Psoas muscle (tissue), 8 donors: ENCODE results near the gene ZNRF2. TPM values are rescaled to one million over a fixed set of nuclear protein-coding genes. Genes with fewer than 3 reads are reported as not detected.
A peak's percentile ranks its signal among the peaks of the same experiment; 100 is the strongest.

ENCODE experiments used
- ATAC-seq, 4 donors: fragments of 200-7000 bp; cut with Tn5 transposase; one replicate each; pipeline ENCODE4 v1.9.1; 2020; ENCODE audit warnings: moderate library complexity in 3 of 4, mild to moderate bottlenecking in 2 of 4
- DNase-seq, 2 donors: peaks; one replicate each; pipeline ENCODE4 v3.0.0-alpha.2; 2020
- H3K27ac ChIP-seq: fragments of 200-600 bp; one replicate; pipeline ENCODE4 v1.8.0; 2022
- H3K27me3 ChIP-seq, 3 donors: fragments of 200-600 bp in 1 of 3; one replicate each; pipeline versions ENCODE4 v1.6.1 to v1.8.0; 2013 to 2022; ENCODE audit warnings: low read length in 2 of 3, mild to moderate bottlenecking in 2 of 3, moderate library complexity in 1 of 3; ENCODE audit not compliant: insufficient read depth in 3 of 3
- H3K36me3 ChIP-seq, 2 donors: fragments of 200-600 bp in 1 of 2; one replicate each; pipeline versions ENCODE4 v1.6.1 to v1.8.0; 2013 to 2022; ENCODE audit warnings: low read depth in 1 of 2, mild to moderate bottlenecking in 1 of 2, moderate library complexity in 1 of 2; ENCODE audit not compliant: insufficient read depth in 1 of 2
- H3K4me1 ChIP-seq: fragments of 200-600 bp; one replicate; pipeline ENCODE4 v1.8.0; 2022
- H3K4me3 ChIP-seq: fragments of 200-600 bp; one replicate; pipeline ENCODE4 v1.8.0; 2022; ENCODE audit warnings: mild to moderate bottlenecking
- H3K9me3 ChIP-seq: fragments of 200-600 bp; one replicate; pipeline ENCODE4 v1.8.0; 2022
- CTCF ChIP-seq: fragments of 200-600 bp; IDR thresholded peaks from one replicate; pipeline ENCODE4 v1.8.0; 2022; ENCODE audit warnings: antibody characterized with exemption
- WGBS, 3 donors: extraction: QIAGEN DNeasy Blood & Tissue Kit; methylation state at CpG; one replicate each; pipeline versions ENCODE4 v1.1.6 to v1.1.7; 2013; 5-methylcytosine and 5-hydroxymethylcytosine counted together
- intact Hi-C, 2 donors: fragments of 100-400 bp; cut with DNase I; formaldehyde crosslinking; loops; one replicate each; pipeline versions ENCODE4 v1.11.0 to v1.14.2; 2022
- polyA plus RNA-seq, 3 donors: library from polyadenylated mRNA; stranded (reverse); fragments of 200-250 nt; gene quantifications; one replicate each; pipeline ENCODE4 v1.2.3, GENCODE V29; 2013
- total RNA-seq, 4 donors: library from RNA; stranded (reverse); fragmentation: NEBNext Ultra II Directional in 2 of 4; extraction: Animal tissue kit (Norgen Biotek cat#: 25700) in 2 of 4; gene quantifications; one replicate each; pipeline versions ENCODE4 v1.2.1 to v1.2.4, GENCODE V29; 2021 to 2023
- donor health status: healthy with polysubstance abuse.
- donor health status: DM: no; HTN: no; CAD: no; lungs with moderate emphysema.
- donor health status: Bipolar disorder and iron deficiency.
- donor health status: healthy.
- donor health status: DM: yes; HTN: yes; CAD: no.
- donor health status: DM: no; HTN: no; CAD: no.
- donor health status: DM: no; HTN: no; CAD: no.
- donor health status: DM: yes; HTN: yes; CAD: no.

The ZNRF2 gene
- total and polyA plus RNA-seq, 7 donors = 3.9 to 21.5 (median 10.2) TPM

GRCh38 chr7:30310674-30311362 is 26.4 kb downstream of the ZNRF2 start:
- Histone ChIP-seq H3K27ac (no peak overlapping the region), H3K4me3 (no peak overlapping the region), H3K4me1 (peaks cover 58% of the 10 kb centered on the region), H3K27me3 (no peaks in the 10 kb centered on the region), H3K9me3 (no peaks in the 10 kb centered on the region), H3K36me3 (no peaks in the 10 kb centered on the region)
- DNase-seq (no peak), ATAC-seq (peak in 2 of 4 donors; percentile 30 to 51)
- 83 to 89% (median 85%) methylated on average over 9 of the region's 9 CpGs for WGBS, 3 donors
- no peak for TF ChIP-seq CTCF
- intact Hi-C loops = no loop called here

- DNase-seq (no peak), ATAC-seq (no peak)
- intact Hi-C loops = no loop called here
- TF ChIP-seq CTCF = no peak
- Histone ChIP-seq H3K9me3 (no peaks in the 10 kb centered on the region), H3K4me1 (peaks cover 54% of the 10 kb centered on the region), H3K36me3 (no peaks in the 10 kb centered on the region), H3K27ac (no peak overlapping the region), H3K4me3 (no peak overlapping the region), H3K27me3 (no peaks in the 10 kb centered on the region)
- WGBS, 3 donors = 56 to 68% (median 58%) methylated on average over 3 of the region's 3 CpGs
Observed at GRCh38 chr7:30312178-30312577, 27.8 kb downstream of the ZNRF2 start.

GRCh38 chr7:30313348-30313747 is 29.0 kb downstream of the ZNRF2 start:
- TF ChIP-seq CTCF = no peak
- H3K4me1 ChIP-seq = peaks cover 49% of the 10 kb centered on the region
- intact Hi-C loops = no loop called here
- no peaks in the 10 kb centered on the region for H3K9me3 ChIP-seq
- 51 to 64% (median 52%) methylated on average over 3 of the region's 3 CpGs for WGBS, 3 donors
- H3K27ac ChIP-seq = no peak overlapping the region
- ATAC-seq = no peak
- H3K27me3 ChIP-seq = no peaks in the 10 kb centered on the region
- no peak for DNase-seq
- H3K4me3 ChIP-seq = no peak overlapping the region
- no peaks in the 10 kb centered on the region for H3K36me3 ChIP-seq

- H3K4me3 ChIP-seq = no peak overlapping the region
- peaks cover 46% of the 10 kb centered on the region for H3K4me1 ChIP-seq
- no peaks in the 10 kb centered on the region for H3K36me3 ChIP-seq
- no peak overlapping the region for H3K27ac ChIP-seq
- 86 to 93% (median 87%) methylated on average over 5 of the region's 5 CpGs for WGBS, 3 donors
- no peak for TF ChIP-seq CTCF
- no peaks in the 10 kb centered on the region for H3K27me3 ChIP-seq
- no peaks in the 10 kb centered on the region for H3K9me3 ChIP-seq
- DNase-seq (no peak), ATAC-seq (no peak)
- intact Hi-C loops = no loop called here
Observed at GRCh38 chr7:30313793-30314192, 29.4 kb downstream of the ZNRF2 start.

GRCh38 chr7:30315589-30315988 is 31.2 kb downstream of the ZNRF2 start:
- no peaks in the 10 kb centered on the region for H3K36me3 ChIP-seq
- 75 to 96% (median 95%) methylated on average over 3 of the region's 3 CpGs for WGBS, 3 donors
- H3K27ac ChIP-seq = no peak overlapping the region
- intact Hi-C loops = no loop called here
- no peaks in the 10 kb centered on the region for H3K27me3 ChIP-seq
- ATAC-seq (no peak), DNase-seq (no peak)
- H3K9me3 ChIP-seq = no peaks in the 10 kb centered on the region
- no peak for TF ChIP-seq CTCF
- H3K4me1 ChIP-seq = peaks cover 34% of the 10 kb centered on the region
- H3K4me3 ChIP-seq = no peak overlapping the region
